ENCODE results near the gene COL8A1. TPM values are rescaled to one million over a fixed set of nuclear protein-coding genes. Genes with fewer than 3 reads are reported as not detected.

Gene COL8A1
- total RNA-seq, 1 experiment from 2014 or later: 8.1 TPM

DNA sequence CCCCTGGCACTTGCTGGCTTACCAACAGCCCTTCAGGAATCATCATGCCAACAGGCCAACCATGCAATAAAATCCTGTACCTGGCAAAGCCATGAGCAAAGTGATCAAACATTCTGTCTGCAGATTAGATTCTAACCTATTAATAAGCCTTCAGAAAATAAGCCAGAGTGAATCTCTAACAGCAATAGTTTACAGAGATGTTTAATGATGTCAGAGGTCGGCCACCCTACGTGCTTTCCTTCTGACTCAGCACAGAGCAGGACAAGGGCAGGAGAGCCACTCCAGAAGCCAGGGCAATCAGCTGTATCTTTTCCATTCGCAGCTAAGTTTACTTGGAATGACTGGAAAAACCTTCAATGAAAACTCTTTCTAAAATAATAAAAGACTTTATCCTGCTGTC lies 13.1 kb downstream of the COL8A1 start:
- Histone ChIP-seq H4K20me1 (ENCODE audit: insufficient read depth) (no peaks in the 10 kb centered on the region), H3K4me2 (no peak overlapping the region), H3K4me3 (no peak overlapping the region), H3K9me3 (ENCODE audit: insufficient read depth, low read depth) (no peaks in the 10 kb centered on the region), H3K27me3 (ENCODE audit: insufficient read depth, low read depth) (no peaks in the 10 kb centered on the region), H3F3A (ENCODE audit: insufficient read depth, low read depth) (no peaks in the 10 kb centered on the region), H2AFZ (no peak overlapping the region), H3K79me2 (ENCODE audit: low read depth) (no peaks in the 10 kb centered on the region), H3K36me3 (ENCODE audit: low read depth) (no peaks in the 10 kb centered on the region), H3K27ac (no peak overlapping the region), H3K4me1 (replicated peaks; ENCODE audit: insufficient read depth) (peaks cover 3% of the 10 kb centered on the region; the same call in 1 of the 2 replicates), H3K9me2 (ENCODE audit: insufficient read depth) (no peaks in the 10 kb centered on the region)
- no TSS peak for BruUV-seq (replicated peaks)
- CTCF ChIA-PET: no interaction called here
- intact Hi-C loops (cut with micrococcal nuclease; ENCODE audit: unreplicated experiment): no loop called here
- peak in 1 of 2 experiments; percentile 45 for DNase-seq
- TF ChIP-seq, protein P1, sequence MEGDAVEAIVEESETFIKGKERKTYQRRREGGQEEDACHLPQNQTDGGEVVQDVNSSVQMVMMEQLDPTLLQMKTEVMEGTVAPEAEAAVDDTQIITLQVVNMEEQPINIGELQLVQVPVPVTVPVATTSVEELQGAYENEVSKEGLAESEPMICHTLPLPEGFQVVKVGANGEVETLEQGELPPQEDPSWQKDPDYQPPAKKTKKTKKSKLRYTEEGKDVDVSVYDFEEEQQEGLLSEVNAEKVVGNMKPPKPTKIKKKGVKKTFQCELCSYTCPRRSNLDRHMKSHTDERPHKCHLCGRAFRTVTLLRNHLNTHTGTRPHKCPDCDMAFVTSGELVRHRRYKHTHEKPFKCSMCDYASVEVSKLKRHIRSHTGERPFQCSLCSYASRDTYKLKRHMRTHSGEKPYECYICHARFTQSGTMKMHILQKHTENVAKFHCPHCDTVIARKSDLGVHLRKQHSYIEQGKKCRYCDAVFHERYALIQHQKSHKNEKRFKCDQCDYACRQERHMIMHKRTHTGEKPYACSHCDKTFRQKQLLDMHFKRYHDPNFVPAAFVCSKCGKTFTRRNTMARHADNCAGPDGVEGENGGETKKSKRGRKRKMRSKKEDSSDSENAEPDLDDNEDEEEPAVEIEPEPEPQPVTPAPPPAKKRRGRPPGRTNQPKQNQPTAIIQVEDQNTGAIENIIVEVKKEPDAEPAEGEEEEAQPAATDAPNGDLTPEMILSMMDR (conservative IDR thresholded peaks at IDR 0.05): no peak
- no peak for TF ChIP-seq EZH2 (IDR thresholded peaks at IDR 0.05; ENCODE audit: low read depth)
- POLR2A ChIA-PET (ENCODE audit: unreplicated experiment): interaction anchor here (0.5 kb wide), 1 partner anchor 750 kb away, joined by 16 read pairs; the partner anchor contains the start of gene DCBLD2

DNA sequence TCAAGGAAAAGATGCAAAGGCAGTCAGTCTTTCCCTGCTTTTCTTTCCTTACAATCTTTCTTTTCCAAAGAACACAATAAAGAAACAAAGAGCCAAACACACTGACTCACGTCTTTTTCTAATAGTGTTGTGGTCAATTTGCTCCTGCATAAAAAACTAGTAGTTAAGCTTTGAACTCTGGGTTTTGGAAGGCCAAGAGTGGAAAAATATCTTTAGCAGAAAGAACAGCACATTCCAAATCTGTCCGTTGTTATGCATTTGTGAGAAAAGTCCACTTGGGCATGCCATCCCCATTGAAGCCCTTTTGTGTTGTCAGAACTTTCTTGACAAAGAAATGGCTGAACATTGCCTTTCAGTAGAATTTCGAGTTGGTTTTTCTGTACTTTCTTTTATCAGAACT lies 18.2 kb downstream of the COL8A1 start:
- H3K4me1 ChIP-seq (replicated peaks; ENCODE audit: insufficient read depth): peaks cover 3% of the 10 kb centered on the region; the same call in 1 of the 2 replicates
- ChIA-PET CTCF (interaction anchor here (0.8 kb wide), 1 partner anchor 9 kb away, joined by 4 read pairs; no protein-coding TSS in a partner anchor), POLR2A (ENCODE audit: unreplicated experiment) (interaction anchor here (0.7 kb wide), 1 partner anchor 1291 kb away, joined by 5 read pairs; no protein-coding TSS in a partner anchor)
- H2AFZ ChIP-seq: no peak overlapping the region
- H3K4me3 ChIP-seq: no peak overlapping the region
- H3K36me3 ChIP-seq (ENCODE audit: low read depth): no peaks in the 10 kb centered on the region
- no peaks in the 10 kb centered on the region for H3K9me3 ChIP-seq (ENCODE audit: insufficient read depth, low read depth)
- H3K27ac ChIP-seq: no peak overlapping the region
- no peaks in the 10 kb centered on the region for H3K79me2 ChIP-seq (ENCODE audit: low read depth)
- no peak for DNase-seq
- TF ChIP-seq, protein P1 (conservative IDR thresholded peaks at IDR 0.05): no peak
- TF ChIP-seq EZH2 (IDR thresholded peaks at IDR 0.05; ENCODE audit: low read depth): no peak
- no peaks in the 10 kb centered on the region for H3F3A ChIP-seq (ENCODE audit: insufficient read depth, low read depth)
- H3K27me3 ChIP-seq (ENCODE audit: insufficient read depth, low read depth): no peaks in the 10 kb centered on the region
- no peaks in the 10 kb centered on the region for H4K20me1 ChIP-seq (ENCODE audit: insufficient read depth)
- BruUV-seq (replicated peaks): no TSS peak
- intact Hi-C loops (cut with micrococcal nuclease; ENCODE audit: unreplicated experiment): no loop called here
- H3K9me2 ChIP-seq (ENCODE audit: insufficient read depth): no peaks in the 10 kb centered on the region
- no peak overlapping the region for H3K4me2 ChIP-seq

DNA sequence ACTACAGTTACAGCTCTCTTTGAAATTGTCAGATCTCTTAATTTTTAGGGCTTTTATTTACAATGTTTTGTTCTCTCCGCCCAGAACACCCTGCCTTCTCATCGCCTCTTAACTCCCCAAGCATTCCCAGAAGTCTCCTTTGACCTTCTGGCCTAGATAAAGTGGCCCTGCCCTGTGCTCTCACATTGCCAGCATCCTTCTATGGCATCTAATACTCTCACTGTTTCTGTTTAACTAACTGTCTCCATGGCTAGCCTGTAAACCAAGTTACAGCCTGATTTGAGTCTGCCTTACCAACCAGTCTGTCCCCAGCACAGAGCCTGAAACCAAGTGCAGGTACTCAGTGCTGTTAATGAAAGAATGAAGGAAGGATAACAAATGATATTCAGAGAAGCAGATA lies 19.9 kb downstream of the COL8A1 start:
- Histone ChIP-seq H2AFZ (no peak overlapping the region), H3K4me1 (replicated peaks; ENCODE audit: insufficient read depth) (no peaks in the 10 kb centered on the region), H3K27me3 (ENCODE audit: insufficient read depth, low read depth) (no peaks in the 10 kb centered on the region), H4K20me1 (ENCODE audit: insufficient read depth) (no peaks in the 10 kb centered on the region), H3K79me2 (ENCODE audit: low read depth) (no peaks in the 10 kb centered on the region), H3K27ac (no peak overlapping the region), H3K36me3 (ENCODE audit: low read depth) (no peaks in the 10 kb centered on the region), H3K9me3 (ENCODE audit: insufficient read depth, low read depth) (no peaks in the 10 kb centered on the region), H3K4me3 (no peak overlapping the region), H3K4me2 (no peak overlapping the region), H3F3A (ENCODE audit: insufficient read depth, low read depth) (no peaks in the 10 kb centered on the region), H3K9me2 (ENCODE audit: insufficient read depth) (no peaks in the 10 kb centered on the region)
- intact Hi-C loops (cut with micrococcal nuclease; ENCODE audit: unreplicated experiment): no loop called here
- BruUV-seq (replicated peaks): no TSS peak
- POLR2A ChIA-PET (ENCODE audit: unreplicated experiment): no interaction called here
- CTCF ChIA-PET: no interaction called here
- TF ChIP-seq, protein P1 (conservative IDR thresholded peaks at IDR 0.05): no peak
- TF ChIP-seq EZH2 (IDR thresholded peaks at IDR 0.05; ENCODE audit: low read depth): no peak
- DNase-seq: no peak

Data from PC-9 (cell line).